ENCODE results near the gene SUMO2. TPM values are rescaled to one million over a fixed set of nuclear protein-coding genes. Genes with fewer than 3 reads are reported as not detected.

SUMO2 gene
- total and polyA plus RNA-seq, 2 experiments from 2014 or later: 139 to 890 TPM

DNA sequence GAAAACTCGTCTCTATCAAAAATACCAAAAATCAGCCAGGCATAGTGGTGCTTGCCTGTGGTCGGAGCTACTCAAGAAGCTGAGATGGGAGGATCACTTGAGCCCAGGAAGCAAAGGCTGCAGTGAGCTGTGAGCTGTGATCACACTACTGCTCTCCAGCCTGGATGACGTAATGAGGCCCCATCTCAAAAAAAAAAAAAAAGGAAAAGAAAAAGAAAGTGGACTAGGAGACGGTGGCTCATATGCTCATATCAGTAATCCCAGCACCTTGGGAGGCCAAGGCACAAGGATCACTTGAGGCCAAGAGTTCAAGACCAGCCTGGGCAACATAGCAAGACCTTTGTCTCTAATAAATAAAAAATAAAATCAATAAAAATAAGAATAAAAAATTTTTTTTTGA, 8.8 kb upstream of the SUMO2 start (continued):
- no peak for TF ChIP-seq ZNF462 (CRISPR knock-in tag; IDR thresholded peaks at IDR 0.05)
- no peak for TF ChIP-seq EZH2phosphoT487 (IDR thresholded peaks at IDR 0.05; ENCODE audit: unreplicated experiment)
- no peak for TF ChIP-seq CREB1 (CRISPR knock-in tag; IDR thresholded peaks at IDR 0.05; ENCODE audit: low read depth)
- no peak for TF ChIP-seq ETS1 (IDR thresholded peaks at IDR 0.05)
- no peak for TF ChIP-seq ZNF331 (CRISPR knock-in tag; IDR thresholded peaks at IDR 0.05; ENCODE audit: low read depth)
- no peak for TF ChIP-seq POLR2AphosphoS5 (IDR thresholded peaks at IDR 0.05; ENCODE audit: low read depth)
- no peak for TF ChIP-seq NANOG (IDR thresholded peaks at IDR 0.05; ENCODE audit: borderline replicate concordance)

GRCh38 chr17:75188614-75189013, 5.9 kb upstream of the SUMO2 start:
- H3K27me3 ChIP-seq (ENCODE audit: insufficient read depth): no peaks in the 10 kb centered on the region
- ATAC-seq (no peak), DNase-seq (ENCODE audit: low spot score) (no peak)
- H3K27ac Mint-ChIP-seq: no peak overlapping the region
- H3K36me3 Mint-ChIP-seq (ENCODE audit: low read depth): no peaks in the 10 kb centered on the region; the same call in 2 of the 3 replicates
- no peaks in the 10 kb centered on the region for H3K79me2 ChIP-seq (replicated peaks; ENCODE audit: insufficient read depth)
- H2AFZ ChIP-seq: 0 out of 2 replicates have a peak overlapping the region, but pooled peaks have one; percentile 10
- H3K4me3 Mint-ChIP-seq: no peak overlapping the region
- peaks cover 2% of the 10 kb centered on the region for H3K27me3 Mint-ChIP-seq (ENCODE audit: insufficient read depth, low read depth, poor library complexity)
- H3K36me3 ChIP-seq (ENCODE audit: insufficient read depth): no peaks in the 10 kb centered on the region
- H3K4me2 ChIP-seq: no peak overlapping the region
- H3K4me3 ChIP-seq: no peak overlapping the region
- no peaks in the 10 kb centered on the region for H3K4me1 ChIP-seq (ENCODE audit: insufficient read depth)
- no peak overlapping the region for H3K27ac ChIP-seq (ENCODE audit: low read depth)
- H4K20me1 ChIP-seq (replicated peaks; ENCODE audit: insufficient read depth): no peaks in the 10 kb centered on the region
- no peaks in the 10 kb centered on the region for H3K9me2 ChIP-seq (ENCODE audit: insufficient read depth)
- peaks cover 2% of the 10 kb centered on the region; the same call in 1 of the 3 replicates for H3K9me3 Mint-ChIP-seq
- peaks cover 6% of the 10 kb centered on the region; the same call in 1 of the 2 replicates for H3F3A ChIP-seq (replicated peaks; ENCODE audit: low read depth)
- peaks cover 8% of the 10 kb centered on the region for H3K4me1 Mint-ChIP-seq
- TF ChIP-seq NANOG (IDR thresholded peaks at IDR 0.05; ENCODE audit: borderline replicate concordance): no peak
- no peak for TF ChIP-seq STAT1 (IDR thresholded peaks at IDR 0.05; ENCODE audit: unreplicated experiment)
- no peak for TF ChIP-seq CTCF (conservative IDR thresholded peaks at IDR 0.05; ENCODE audit: low read depth in 2 of 2)
- TF ChIP-seq ETS1 (IDR thresholded peaks at IDR 0.05): no peak
- no peak for TF ChIP-seq EZH2phosphoT487 (IDR thresholded peaks at IDR 0.05; ENCODE audit: unreplicated experiment)
- TF ChIP-seq JUNB (IDR thresholded peaks at IDR 0.05; ENCODE audit: unreplicated experiment): no peak
- no peak for TF ChIP-seq ZNF114 (CRISPR knock-in tag; IDR thresholded peaks at IDR 0.05)

All from GM23338 (cell line).